Natural killer cell treated with Interleukin-12 subunit alpha and Interleukin-12 subunit beta and Interleukin-15 and Interleukin-18, amount 100 ng/mL, for 72 hours (primary cell): ENCODE data around the gene DCN. TPM values are rescaled to one million over a fixed set of nuclear protein-coding genes. Genes with fewer than 3 reads are reported as not detected.

Experiments used
- ATAC-seq, 2 donors: fragments of 150-1000 bp; cut with Tn5 transposase in 1 of 2; sonication (Bioruptor Pico), chemical (Tn5 transposase) in 1 of 2; 2 replicates each; pipeline ENCODE4 v1.10.0; 2021
- DNase-seq: peaks from one replicate; pipeline ENCODE4 v3.0.0; 2022; ENCODE audit warnings: low spot score
- H3K27ac Mint-ChIP-seq, 2 donors: 1 replicate in 1 of 2; 2 replicates in 1 of 2; pipeline ENCODE4 v1.8.0; 2022; ENCODE audit warnings: mixed read lengths in 2 of 2, mild to moderate bottlenecking in 1 of 2, moderate library complexity in 1 of 2
- H3K27me3 Mint-ChIP-seq, 2 donors: 1 replicate in 1 of 2; 2 replicates in 1 of 2; pipeline ENCODE4 v1.8.0; 2022; ENCODE audit warnings: mixed read lengths in 2 of 2
- H3K36me3 Mint-ChIP-seq: one replicate; pipeline ENCODE4 v1.8.0; 2022; ENCODE audit warnings: mixed read lengths
- H3K4me1 Mint-ChIP-seq, 2 donors: 1 replicate in 1 of 2; 2 replicates in 1 of 2; pipeline ENCODE4 v1.8.0; 2022; ENCODE audit warnings: low read depth in 2 of 2, mixed read lengths in 2 of 2, mild to moderate bottlenecking in 1 of 2
- H3K4me3 Mint-ChIP-seq: one replicate; pipeline ENCODE4 v1.8.0; 2022; ENCODE audit warnings: mixed read lengths
- H3K9me3 Mint-ChIP-seq: 2 replicates; pipeline ENCODE4 v1.8.0; 2022; ENCODE audit warnings: mixed read lengths
- total RNA-seq, 2 donors: library from RNA; stranded (reverse); gene quantifications; one replicate each; pipeline ENCODE4 v1.2.3, GENCODE V29; 2022

DCN gene
- total RNA-seq, 2 donors from 2014 or later, result not detected

GRCh38 chr12:91098941-91099340 is 83.7 kb downstream of the DCN start:
- H3K4me1 Mint-ChIP-seq, result no peaks in the 10 kb centered on the region
- DNase-seq (no peak), ATAC-seq (no peak)
- H3K27ac Mint-ChIP-seq, result no peak overlapping the region
- no peaks in the 10 kb centered on the region for H3K27me3 Mint-ChIP-seq
- H3K9me3 Mint-ChIP-seq, result peaks cover 4% of the 10 kb centered on the region
- no peaks in the 10 kb centered on the region for H3K36me3 Mint-ChIP-seq
- no peak overlapping the region for H3K4me3 Mint-ChIP-seq

- no peak for DNase-seq
- H3K4me3 Mint-ChIP-seq, result no peak overlapping the region
- H3K36me3 Mint-ChIP-seq, result no peaks in the 10 kb centered on the region
- H3K27ac Mint-ChIP-seq, result no peak overlapping the region
- H3K9me3 Mint-ChIP-seq, result peaks cover 4% of the 10 kb centered on the region
- no peaks in the 10 kb centered on the region for H3K27me3 Mint-ChIP-seq
- ATAC-seq, result no peak
- H3K4me1 Mint-ChIP-seq, result no peaks in the 10 kb centered on the region
Measured at GRCh38 chr12:91098461-91098860, 84.2 kb downstream of the DCN start.

- DNase-seq, result no peak
- Mint-ChIP-seq H3K36me3 (peaks cover 10% of the 10 kb centered on the region), H3K27me3 (no peaks in the 10 kb centered on the region), H3K4me3 (no peak overlapping the region), H3K4me1 (no peaks in the 10 kb centered on the region), H3K9me3 (peaks cover 11% of the 10 kb centered on the region), H3K27ac (no peak overlapping the region)
- no peak for ATAC-seq
Measured at GRCh38 chr12:91094957-91095356, 87.7 kb downstream of the DCN start.

- H3K4me3 Mint-ChIP-seq, result no peak overlapping the region
- no peak for ATAC-seq
Measured at GRCh38 chr12:91094032-91094662, 88.5 kb downstream of the DCN start.

GRCh38 chr12:91093341-91093740 is 89.3 kb downstream of the DCN start:
- Mint-ChIP-seq H3K4me3 (no peak overlapping the region), H3K36me3 (peaks cover 22% of the 10 kb centered on the region), H3K9me3 (peaks cover 25% of the 10 kb centered on the region), H3K4me1 (no peaks in the 10 kb centered on the region), H3K27ac (no peak overlapping the region), H3K27me3 (no peaks in the 10 kb centered on the region)
- no peak for ATAC-seq
- no peak for DNase-seq

More at GRCh38 chr12:91094032-91094662, 88.5 kb downstream of the DCN start:
- H3K4me1 Mint-ChIP-seq, result no peaks in the 10 kb centered on the region
- peaks cover 17% of the 10 kb centered on the region for H3K9me3 Mint-ChIP-seq
- peaks cover 18% of the 10 kb centered on the region for H3K36me3 Mint-ChIP-seq
- DNase-seq, result no peak
- no peaks in the 10 kb centered on the region for H3K27me3 Mint-ChIP-seq
- no peak overlapping the region for H3K27ac Mint-ChIP-seq

GRCh38 chr12:91091916-91092715 is 90.5 kb downstream of the DCN start:
- Mint-ChIP-seq H3K36me3 (peaks cover 22% of the 10 kb centered on the region), H3K4me3 (no peak overlapping the region), H3K4me1 (no peaks in the 10 kb centered on the region), H3K27ac (no peak overlapping the region), H3K27me3 (no peaks in the 10 kb centered on the region), H3K9me3 (peaks cover 26% of the 10 kb centered on the region)
- DNase-seq (no peak), ATAC-seq (no peak)

Other genes with a start within 250 kb of the DCN start
- gene CCER1, start 227.6 kb downstream of the DCN start, total RNA-seq, result not detected
- gene EPYC, start 177.8 kb downstream of the DCN start, total RNA-seq, result not detected
- not detected for gene KERA, start 124.8 kb downstream of the DCN start, total RNA-seq
- not detected for gene LUM, start 71.3 kb downstream of the DCN start, total RNA-seq